Liver (tissue), 3 donors: Measurements from ENCODE around the gene ZCCHC17.

Experiments used
- EGR1 ChIP-seq, 2 donors: IDR thresholded peaks; 2 replicates each; pipeline ENCODE4 v1.6.1; 2016 to 2018; ENCODE audit warnings: antibody characterized with exemption in 2 of 2, low read depth in 2 of 2
- FOXA2 ChIP-seq: IDR thresholded peaks from 2 replicates; pipeline ENCODE4 v1.6.1; 2016; ENCODE audit warnings: antibody characterized with exemption
- GABPA ChIP-seq, 2 donors: IDR thresholded peaks in 1 of 2; conservative IDR thresholded peaks in 1 of 2; 2 replicates each; pipeline ENCODE4 v1.6.1; 2016; ENCODE audit warnings: antibody characterized with exemption in 2 of 2, mild to moderate bottlenecking in 1 of 2, moderate library complexity in 1 of 2
- RAD21 ChIP-seq, 2 donors: IDR thresholded peaks; 2 replicates each; pipeline ENCODE4 v1.6.1; 2016; ENCODE audit warnings: antibody characterized with exemption in 2 of 2, mild to moderate bottlenecking in 2 of 2
- RXRA ChIP-seq, 2 donors: IDR thresholded peaks; 2 replicates each; pipeline ENCODE4 v1.6.1; 2017 to 2018; ENCODE audit warnings: antibody characterized with exemption in 2 of 2, mild to moderate bottlenecking in 1 of 2
- SP1 ChIP-seq: IDR thresholded peaks from 2 replicates; pipeline ENCODE4 v1.6.1; 2018; ENCODE audit warnings: antibody characterized with exemption, mild to moderate bottlenecking
- TAF1 ChIP-seq: conservative IDR thresholded peaks from 2 replicates; pipeline ENCODE4 v1.6.1; 2016; ENCODE audit warnings: antibody characterized with exemption, mild to moderate bottlenecking
- YY1 ChIP-seq: IDR thresholded peaks from 2 replicates; pipeline ENCODE4 v1.6.1; 2016; ENCODE audit warnings: antibody characterized with exemption, mild to moderate bottlenecking
- ZBTB33 ChIP-seq: IDR thresholded peaks from 2 replicates; pipeline ENCODE4 v1.6.1; 2016; ENCODE audit warnings: antibody characterized with exemption
- TF ChIP-seq, protein P1 (sequence below): fragments of 150-350 bp; IDR thresholded peaks from 2 replicates; pipeline ENCODE4 v1.5.1; 2017; ENCODE audit warnings: improper control_type of control experiment, low read depth, low read length; ENCODE audit not compliant: missing input control
- TF ChIP-seq, protein P2 (sequence below): IDR thresholded peaks from 2 replicates; pipeline ENCODE4 v1.6.1; 2016; ENCODE audit warnings: antibody characterized with exemption
- TF ChIP-seq, protein P3 (sequence below): IDR thresholded peaks from 2 replicates; pipeline ENCODE4 v1.6.1; 2016; ENCODE audit warnings: antibody characterized with exemption, mild to moderate bottlenecking
- donor health status: healthy.
- donor health status: healthy.

GRCh38 chr1:31299365-31299764, 2.5 kb downstream of the ZCCHC17 start:
- no peak for TF ChIP-seq GABPA (IDR thresholded peaks at IDR 0.05 in 1 of 2, conservative IDR thresholded peaks at IDR 0.05 in 1 of 2)
- TF ChIP-seq, protein P1, sequence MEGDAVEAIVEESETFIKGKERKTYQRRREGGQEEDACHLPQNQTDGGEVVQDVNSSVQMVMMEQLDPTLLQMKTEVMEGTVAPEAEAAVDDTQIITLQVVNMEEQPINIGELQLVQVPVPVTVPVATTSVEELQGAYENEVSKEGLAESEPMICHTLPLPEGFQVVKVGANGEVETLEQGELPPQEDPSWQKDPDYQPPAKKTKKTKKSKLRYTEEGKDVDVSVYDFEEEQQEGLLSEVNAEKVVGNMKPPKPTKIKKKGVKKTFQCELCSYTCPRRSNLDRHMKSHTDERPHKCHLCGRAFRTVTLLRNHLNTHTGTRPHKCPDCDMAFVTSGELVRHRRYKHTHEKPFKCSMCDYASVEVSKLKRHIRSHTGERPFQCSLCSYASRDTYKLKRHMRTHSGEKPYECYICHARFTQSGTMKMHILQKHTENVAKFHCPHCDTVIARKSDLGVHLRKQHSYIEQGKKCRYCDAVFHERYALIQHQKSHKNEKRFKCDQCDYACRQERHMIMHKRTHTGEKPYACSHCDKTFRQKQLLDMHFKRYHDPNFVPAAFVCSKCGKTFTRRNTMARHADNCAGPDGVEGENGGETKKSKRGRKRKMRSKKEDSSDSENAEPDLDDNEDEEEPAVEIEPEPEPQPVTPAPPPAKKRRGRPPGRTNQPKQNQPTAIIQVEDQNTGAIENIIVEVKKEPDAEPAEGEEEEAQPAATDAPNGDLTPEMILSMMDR, result no peak
- TF ChIP-seq, protein P2, sequence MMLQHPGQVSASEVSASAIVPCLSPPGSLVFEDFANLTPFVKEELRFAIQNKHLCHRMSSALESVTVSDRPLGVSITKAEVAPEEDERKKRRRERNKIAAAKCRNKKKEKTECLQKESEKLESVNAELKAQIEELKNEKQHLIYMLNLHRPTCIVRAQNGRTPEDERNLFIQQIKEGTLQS, result no peak
- TF ChIP-seq ZBTB33, result no peak
- TF ChIP-seq RXRA (IDR thresholded peaks at IDR 0.05), result no peak
- no peak for TF ChIP-seq YY1
- no peak for TF ChIP-seq FOXA2
- TF ChIP-seq, protein P3, sequence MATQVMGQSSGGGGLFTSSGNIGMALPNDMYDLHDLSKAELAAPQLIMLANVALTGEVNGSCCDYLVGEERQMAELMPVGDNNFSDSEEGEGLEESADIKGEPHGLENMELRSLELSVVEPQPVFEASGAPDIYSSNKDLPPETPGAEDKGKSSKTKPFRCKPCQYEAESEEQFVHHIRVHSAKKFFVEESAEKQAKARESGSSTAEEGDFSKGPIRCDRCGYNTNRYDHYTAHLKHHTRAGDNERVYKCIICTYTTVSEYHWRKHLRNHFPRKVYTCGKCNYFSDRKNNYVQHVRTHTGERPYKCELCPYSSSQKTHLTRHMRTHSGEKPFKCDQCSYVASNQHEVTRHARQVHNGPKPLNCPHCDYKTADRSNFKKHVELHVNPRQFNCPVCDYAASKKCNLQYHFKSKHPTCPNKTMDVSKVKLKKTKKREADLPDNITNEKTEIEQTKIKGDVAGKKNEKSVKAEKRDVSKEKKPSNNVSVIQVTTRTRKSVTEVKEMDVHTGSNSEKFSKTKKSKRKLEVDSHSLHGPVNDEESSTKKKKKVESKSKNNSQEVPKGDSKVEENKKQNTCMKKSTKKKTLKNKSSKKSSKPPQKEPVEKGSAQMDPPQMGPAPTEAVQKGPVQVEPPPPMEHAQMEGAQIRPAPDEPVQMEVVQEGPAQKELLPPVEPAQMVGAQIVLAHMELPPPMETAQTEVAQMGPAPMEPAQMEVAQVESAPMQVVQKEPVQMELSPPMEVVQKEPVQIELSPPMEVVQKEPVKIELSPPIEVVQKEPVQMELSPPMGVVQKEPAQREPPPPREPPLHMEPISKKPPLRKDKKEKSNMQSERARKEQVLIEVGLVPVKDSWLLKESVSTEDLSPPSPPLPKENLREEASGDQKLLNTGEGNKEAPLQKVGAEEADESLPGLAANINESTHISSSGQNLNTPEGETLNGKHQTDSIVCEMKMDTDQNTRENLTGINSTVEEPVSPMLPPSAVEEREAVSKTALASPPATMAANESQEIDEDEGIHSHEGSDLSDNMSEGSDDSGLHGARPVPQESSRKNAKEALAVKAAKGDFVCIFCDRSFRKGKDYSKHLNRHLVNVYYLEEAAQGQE, result no peak
- TF ChIP-seq RAD21 (IDR thresholded peaks at IDR 0.05), result no peak
- TF ChIP-seq SP1, result no peak
- no peak for TF ChIP-seq TAF1
- no peak for TF ChIP-seq EGR1 (IDR thresholded peaks at IDR 0.05; ENCODE audit: low read depth in 2 of 2)
